CD4-positive, alpha-beta T cell treated with Interferon alpha-2 for 1 hour (primary cell): ENCODE results near the gene TMEM171.

ENCODE experiments used
- DNase-seq, 2 donors: peaks; one replicate each; pipeline ENCODE4 v3.0.0-alpha.2; 2020 to 2022

The TMEM171 gene

GRCh38 chr5:73120222-73121118, at the start of gene TMEM171:
Gene TMEM171, plus strand, starts transcription at chr5:73120575. Its CDS starts 2,799 bp downstream, at chr5:73123374.
- no peak for DNase-seq

GRCh38 chr5:73081093-73081492, 39.3 kb upstream of the TMEM171 start:
- DNase-seq, result no peak

GRCh38 chr5:73088026-73088425, 32.3 kb upstream of the TMEM171 start:
- DNase-seq, result no peak

GRCh38 chr5:73093943-73094342, 26.4 kb upstream of the TMEM171 start:
- no peak for DNase-seq

- no peak for DNase-seq
Observed at GRCh38 chr5:73094415-73094814, 26.0 kb upstream of the TMEM171 start.

GRCh38 chr5:73095564-73096238, 24.7 kb upstream of the TMEM171 start:
- DNase-seq, result peak in 1 of 2 donors; percentile 3

GRCh38 chr5:73096239-73096575, 24.2 kb upstream of the TMEM171 start:
- peak in 1 of 2 donors; percentile 19 for DNase-seq

- no peak for DNase-seq
Observed at GRCh38 chr5:73097740-73098139, 22.6 kb upstream of the TMEM171 start.

- DNase-seq, result no peak
Observed at GRCh38 chr5:73100109-73100508, 20.3 kb upstream of the TMEM171 start.

- no peak for DNase-seq
Observed at GRCh38 chr5:73103870-73104299, 16.5 kb upstream of the TMEM171 start.

- DNase-seq, result no peak
Observed at GRCh38 chr5:73104326-73104725, 16.0 kb upstream of the TMEM171 start.

- DNase-seq, result no peak
Observed at GRCh38 chr5:73106335-73106734, 14.0 kb upstream of the TMEM171 start.

- no peak for DNase-seq
Observed at GRCh38 chr5:73110190-73110589, 10.2 kb upstream of the TMEM171 start.

GRCh38 chr5:73111536-73111935, 8.8 kb upstream of the TMEM171 start:
- no peak for DNase-seq

GRCh38 chr5:73112359-73112758, 8.0 kb upstream of the TMEM171 start:
- no peak for DNase-seq

GRCh38 chr5:73114044-73114688, 6.2 kb upstream of the TMEM171 start:
- DNase-seq, result no peak

GRCh38 chr5:73115399-73116051, 4.8 kb upstream of the TMEM171 start:
- DNase-seq, result no peak

- DNase-seq, result no peak
Observed at GRCh38 chr5:73116506-73116905, 3.9 kb upstream of the TMEM171 start.

GRCh38 chr5:73117088-73117740, 3.2 kb upstream of the TMEM171 start:
- DNase-seq, result no peak

- no peak for DNase-seq
Observed at GRCh38 chr5:73118391-73118973, 1.9 kb upstream of the TMEM171 start.

- no peak for DNase-seq
Observed at GRCh38 chr5:73119451-73120157, 771 bp upstream of the TMEM171 start.

- DNase-seq, result no peak
Observed at GRCh38 chr5:73121119-73121463, 716 bp downstream of the TMEM171 start.
